Astrocyte of the cerebellum (primary cell): ENCODE results near the gene RILP.
"Not testable (repeated sequence)": the region's sequence is repeated elsewhere in the genome, so short reads cannot be mapped to it uniquely, and the experiment has no call there.

Source experiments
- DNase-seq: peaks from one replicate; pipeline ENCODE4 v3.0.0-alpha.2; 2011; ENCODE audit warnings: low read depth
- H3K4me3 ChIP-seq: 2 replicates; pipeline ENCODE4 v1.5.1; 2011; ENCODE audit warnings: mild to moderate bottlenecking, low read depth, low read length, moderate library complexity
- CTCF ChIP-seq: IDR thresholded peaks from 2 replicates; pipeline ENCODE4 v1.5.1; 2012; ENCODE audit warnings: low read length, low read depth, moderate library complexity, mild to moderate bottlenecking; ENCODE audit errors: missing control alignments
- in situ Hi-C: cut with HindIII; loops from 2 replicates; pipeline ENCODE4 v1.10.0; 2017; ENCODE audit warnings: low sequenced_read_pairs

RILP gene

GRCh38 chr17:1684378-1685189 lies 34.9 kb upstream of the RILP start, which contains the start of gene PRPF8:
PRPF8 (minus strand) TSS chr17:1684867; CDS start chr17:1684571, 296 bp downstream.
- peak; percentile 95 for DNase-seq
- peak within 1 kb of the TSS; percentile 87 for H3K4me3 ChIP-seq
- in situ Hi-C loops = no loop called here
- TF ChIP-seq CTCF = no peak

- no peak for DNase-seq
- in situ Hi-C loops = no loop called here
Observed at GRCh38 chr17:1683459-1683858, 33.8 kb upstream of the RILP start.

GRCh38 chr17:1676401-1676800 lies 26.7 kb upstream of the RILP start:
- TF ChIP-seq CTCF = no peak
- in situ Hi-C loops = no loop called here
- H3K4me3 ChIP-seq = no peak overlapping the region
- DNase-seq = no peak

More at GRCh38 chr17:1683459-1683858, 33.8 kb upstream of the RILP start:
- TF ChIP-seq CTCF = no peak
- H3K4me3 ChIP-seq = peak overlapping the region; percentile 87

- no peak for DNase-seq
- in situ Hi-C loops = no loop called here
- no peak overlapping the region for H3K4me3 ChIP-seq
- TF ChIP-seq CTCF = no peak
Observed at GRCh38 chr17:1673041-1673785, 23.5 kb upstream of the RILP start.

- H3K4me3 ChIP-seq, in situ Hi-C loops, DNase-seq: not testable (repeated sequence)
Observed at GRCh38 chr17:1663934-1664333, 14.3 kb upstream of the RILP start.

GRCh38 chr17:1661045-1661444 lies 11.4 kb upstream of the RILP start:
- no peak overlapping the region for H3K4me3 ChIP-seq
- in situ Hi-C loops = no loop called here
- no peak for DNase-seq
- TF ChIP-seq CTCF = no peak

- TF ChIP-seq CTCF = no peak
- H3K4me3 ChIP-seq = no peak overlapping the region
- in situ Hi-C loops = loop anchor here (10.0 kb wide), 1 partner anchor 127 kb away; no protein-coding TSS in a partner anchor
- DNase-seq = no peak
Observed at GRCh38 chr17:1658100-1658499, 8.4 kb upstream of the RILP start.
